NOMO-1 (cell line): ENCODE measurements around the gene ATP5MC3.
A peak's percentile ranks its signal among the peaks of the same experiment; 100 is the strongest.

ENCODE experiments used
- DNase-seq, 2 experiments: peaks; one replicate each; lab custom pipeline; 2025; ENCODE audit not compliant: unreplicated experiment in 2 of 2; lab: John Stamatoyannopoulos, UW

ATP5MC3 gene

DNA sequence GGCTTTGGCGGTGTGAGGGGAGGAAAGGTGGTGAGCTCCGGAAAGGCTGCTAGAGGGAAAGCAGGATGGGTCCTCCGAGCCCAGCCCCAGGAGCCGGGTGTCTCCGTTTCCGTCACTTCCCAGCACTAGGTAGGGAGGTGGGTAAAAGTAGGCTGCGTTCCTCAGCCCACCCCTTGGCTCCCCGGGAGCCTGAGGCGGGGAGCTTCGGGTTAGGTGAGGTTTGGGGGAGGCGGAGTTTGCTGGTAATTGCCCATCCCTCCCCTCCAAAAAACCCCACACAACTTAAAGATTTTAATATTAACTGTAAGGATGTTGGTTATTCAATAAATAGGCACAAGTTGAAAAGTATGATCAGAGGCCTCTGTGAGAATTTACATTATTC is 13.0 kb downstream of the ATP5MC3 start:
- DNase-seq: peak in 1 of 2 experiments; percentile 58

DNA sequence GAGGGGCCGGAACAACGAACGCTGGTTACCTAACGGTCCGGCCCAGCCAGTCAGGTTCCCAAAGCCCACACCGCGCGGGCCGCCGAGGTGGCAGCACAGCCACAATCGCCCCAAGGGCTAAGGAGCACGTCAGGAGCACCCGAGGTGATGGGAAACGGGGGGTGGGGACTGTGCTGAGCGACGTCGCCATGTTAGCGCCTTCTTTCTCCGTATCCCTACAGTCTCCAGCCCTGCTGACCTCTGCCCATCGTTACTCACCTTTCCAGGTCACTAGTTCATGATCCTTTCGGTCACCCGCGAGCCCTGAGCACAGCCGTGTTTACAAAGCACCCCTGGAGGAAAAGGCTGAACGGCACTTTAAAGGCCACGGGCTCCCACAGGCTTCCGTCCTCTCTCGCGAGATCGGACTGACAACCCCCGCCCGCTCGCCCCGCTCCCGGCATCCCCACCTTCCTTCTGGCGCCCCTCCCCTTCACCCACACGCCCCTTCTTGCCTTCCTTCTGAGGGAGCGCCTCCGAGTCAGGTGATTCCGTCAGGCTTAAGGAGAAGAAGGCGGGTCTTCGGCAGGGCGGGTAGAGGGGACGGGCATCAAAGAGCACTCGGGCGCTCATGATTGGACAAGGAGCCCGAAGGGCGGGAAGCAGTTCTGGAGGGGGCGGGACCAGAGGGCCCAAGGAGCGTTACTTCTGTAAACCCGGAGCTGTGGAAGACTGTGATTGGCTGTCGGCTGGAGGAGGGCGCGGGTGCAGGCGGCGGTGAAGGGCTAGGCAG is 13.5 kb downstream of the ATP5MC3 start, which contains the start of gene ATF2:
ATF2 (minus strand) TSS at position 412 of the 772 bp plus-strand sequence. CDS start 31,760 bp downstream, outside the sequence.
- peak; percentile 99 for DNase-seq

DNA sequence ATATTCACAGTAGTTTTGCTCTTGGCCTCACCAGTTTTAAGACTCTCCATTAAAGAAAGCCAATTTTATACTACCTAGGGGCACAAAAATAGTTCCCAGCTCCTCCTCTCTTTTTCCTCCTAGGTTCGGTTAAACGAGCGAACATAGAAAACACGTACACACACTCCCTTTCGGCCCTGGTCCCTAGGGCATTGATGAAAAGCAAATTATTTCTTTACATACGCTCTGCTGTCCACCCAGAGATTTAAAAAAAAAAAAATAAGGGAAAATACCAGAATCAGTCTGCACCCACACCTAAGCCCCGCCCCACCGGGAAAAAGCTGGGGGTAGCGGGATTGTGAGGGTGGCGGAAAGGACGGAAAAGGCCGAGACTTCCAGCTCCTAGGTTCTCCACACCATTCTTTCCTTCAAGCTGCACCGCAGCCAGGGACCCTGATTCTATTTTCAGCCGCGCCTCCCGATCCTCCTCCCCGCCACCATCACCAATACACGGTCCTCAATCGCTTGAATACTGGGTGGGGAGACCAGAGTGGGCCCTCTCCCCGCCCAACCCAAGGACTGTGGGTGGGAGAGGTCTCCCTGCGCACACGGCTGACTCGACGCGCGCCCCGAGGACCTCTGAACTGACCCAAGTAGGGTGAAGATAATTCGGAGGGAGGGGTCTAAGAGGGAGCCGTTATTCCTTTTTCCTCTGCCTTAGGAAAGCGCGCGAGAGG is 14.3 kb downstream of the ATP5MC3 start:
- peak in 1 of 2 experiments; percentile 43 for DNase-seq

DNA sequence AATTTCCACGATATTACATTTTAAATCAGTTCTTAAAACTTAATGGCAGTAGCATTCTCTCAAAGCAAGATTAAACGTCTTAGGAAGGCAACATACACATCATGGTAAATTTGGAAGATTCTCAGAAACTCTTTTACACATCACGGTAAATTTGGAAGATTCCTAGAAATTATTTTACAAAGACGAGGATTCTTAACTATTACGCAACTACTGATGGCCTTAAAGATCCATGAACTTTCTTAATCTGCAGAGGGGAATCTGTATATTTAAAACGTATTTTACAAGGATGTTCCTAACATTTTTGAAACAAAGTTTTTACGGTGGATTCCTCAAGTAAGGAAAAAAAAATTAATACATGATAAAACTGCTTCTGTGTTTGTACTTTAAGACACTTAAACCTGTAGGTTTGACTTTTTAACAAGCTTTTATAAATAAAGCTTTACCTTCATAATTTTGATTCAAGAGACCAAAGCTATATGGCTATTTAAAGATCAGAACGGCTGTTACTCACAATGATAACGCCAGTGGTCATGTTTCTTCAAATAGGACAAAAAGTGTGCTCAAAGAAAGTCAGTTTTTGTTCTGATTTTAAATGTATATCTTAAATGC is 15.2 kb downstream of the ATP5MC3 start:
- no peak for DNase-seq

DNA sequence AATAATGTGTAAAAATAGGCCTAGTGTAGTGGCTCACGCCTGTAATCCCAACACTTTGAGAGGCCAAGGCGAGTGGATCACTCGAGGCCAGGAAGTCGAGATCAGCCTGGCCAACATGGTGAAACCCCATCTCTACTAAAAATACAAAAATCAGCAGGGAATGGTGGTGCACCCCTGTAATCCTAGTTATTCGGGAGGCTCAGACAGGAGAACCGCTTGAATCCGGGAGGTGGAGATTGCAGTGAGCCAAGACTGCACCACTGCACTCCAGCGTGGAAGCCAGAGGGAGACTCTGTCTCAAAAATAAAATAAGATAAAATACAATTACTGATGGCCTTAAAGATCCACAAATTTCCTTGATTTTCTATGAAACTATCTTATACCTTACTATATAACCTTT is 17.3 kb downstream of the ATP5MC3 start:
- DNase-seq: no peak

DNA sequence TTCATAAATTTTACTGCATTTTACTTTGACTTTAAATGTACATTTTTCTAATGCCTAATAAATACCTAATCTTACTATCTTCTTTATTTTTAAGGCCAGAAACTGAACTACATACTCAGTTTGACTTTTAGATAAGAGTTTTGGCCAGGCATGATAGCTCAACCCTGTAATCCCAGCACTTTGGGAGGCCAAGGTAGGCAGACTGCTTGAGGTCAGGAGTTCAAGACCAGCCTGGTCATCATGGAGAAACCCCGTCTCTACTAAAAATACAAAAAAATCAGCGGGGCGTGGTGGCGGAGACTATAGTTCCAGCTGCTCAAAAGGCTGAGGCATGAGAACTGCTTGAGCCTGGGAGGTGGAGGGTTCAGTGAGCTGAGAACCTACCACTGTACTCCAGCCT is 22.6 kb downstream of the ATP5MC3 start:
- DNase-seq: no peak

DNA sequence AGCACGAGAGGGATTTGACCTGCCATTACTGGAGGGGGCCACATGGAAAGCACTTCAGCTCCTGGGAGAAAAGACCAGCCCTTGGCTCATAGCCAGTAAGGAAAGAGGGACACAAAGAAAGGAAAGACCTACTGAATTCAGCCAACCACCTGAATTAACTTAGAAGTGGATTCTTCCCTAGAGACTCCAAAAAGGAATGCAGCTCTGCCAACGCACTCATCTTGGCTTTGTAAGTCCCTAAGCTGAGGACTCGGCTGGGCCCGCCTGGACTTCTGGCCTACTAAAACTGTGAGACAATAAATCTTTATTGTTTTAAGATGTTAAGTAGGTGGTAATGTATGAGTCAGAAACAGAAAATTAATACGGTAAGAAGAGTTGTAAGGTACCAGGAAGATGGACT is 25.0 kb downstream of the ATP5MC3 start:
- DNase-seq: no peak

DNA sequence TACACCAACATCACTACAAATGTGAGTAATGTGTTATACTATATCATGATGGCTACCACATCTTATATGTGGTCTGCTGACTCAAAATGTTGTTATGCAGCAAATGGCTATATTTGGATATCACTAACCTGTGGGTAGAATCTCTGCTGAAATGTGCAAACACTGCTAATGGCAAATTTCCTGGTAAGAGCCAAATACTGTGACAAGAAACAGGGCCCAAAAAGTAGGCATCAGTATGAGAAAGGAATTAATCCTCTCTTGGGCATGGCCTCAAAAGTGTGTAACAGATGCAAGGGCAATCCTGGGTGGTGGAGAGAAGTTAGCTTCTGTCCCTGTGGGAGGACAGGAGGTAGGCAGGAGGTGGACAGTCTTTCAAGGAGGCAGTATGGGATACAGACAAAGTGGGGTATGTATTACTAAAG is 26.8 kb downstream of the ATP5MC3 start:
- no peak for DNase-seq

DNA sequence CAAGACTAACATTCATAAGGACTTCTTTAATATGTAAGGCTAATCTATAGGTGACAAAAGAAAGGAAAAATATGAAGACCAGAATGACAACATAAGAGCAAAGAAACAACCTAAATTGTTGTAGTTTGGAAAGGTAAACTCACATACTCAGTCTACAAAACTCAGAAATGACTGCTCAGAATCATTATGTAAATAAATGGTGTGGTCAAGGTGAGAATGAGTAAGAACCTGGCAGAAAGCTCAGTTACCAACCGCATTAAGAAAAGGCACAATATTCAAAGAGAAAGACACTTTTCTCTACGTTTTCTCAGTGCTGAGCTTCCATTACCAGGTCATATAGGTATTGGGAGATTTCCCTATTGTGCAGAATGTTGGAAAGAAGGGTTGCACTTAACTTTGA is 29.3 kb downstream of the ATP5MC3 start:
- no peak for DNase-seq

DNA sequence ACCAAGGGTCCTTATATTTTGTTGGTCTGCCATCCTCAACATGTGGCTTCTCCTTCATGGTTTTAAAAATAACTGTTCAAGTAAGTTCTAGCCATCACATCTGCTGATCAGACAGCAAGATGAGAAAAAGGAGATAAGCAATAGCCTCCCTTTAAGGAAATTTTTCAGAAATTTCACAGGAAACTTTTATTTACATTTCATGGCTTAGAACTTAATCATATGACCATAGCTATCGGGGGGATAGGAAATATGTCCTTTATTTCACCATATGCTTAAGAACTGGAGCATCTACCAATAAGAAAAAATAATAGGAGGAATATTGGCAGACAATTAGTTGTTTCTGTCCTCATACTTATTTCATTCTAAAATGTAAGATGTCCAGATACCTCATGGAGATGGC is 29.7 kb downstream of the ATP5MC3 start:
- no peak for DNase-seq

DNA sequence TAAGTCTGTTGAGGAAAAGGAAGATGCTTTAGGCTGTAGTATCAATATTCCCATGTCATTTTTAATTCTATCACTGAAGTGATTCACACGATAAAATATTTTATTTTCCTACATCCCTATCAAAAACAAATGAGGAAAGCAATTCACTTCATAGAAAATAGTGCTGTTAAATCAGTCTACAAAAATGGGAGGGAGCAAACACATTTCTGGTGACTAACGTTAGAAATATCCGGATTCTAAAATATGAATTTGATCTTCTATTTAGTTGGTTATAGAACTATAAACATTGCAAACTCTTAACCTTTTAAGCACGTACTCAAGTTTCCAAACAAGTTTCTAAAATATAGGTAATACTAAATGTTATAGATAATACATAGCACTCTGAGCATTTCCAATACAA is 34.3 kb downstream of the ATP5MC3 start:
- no peak for DNase-seq

DNA sequence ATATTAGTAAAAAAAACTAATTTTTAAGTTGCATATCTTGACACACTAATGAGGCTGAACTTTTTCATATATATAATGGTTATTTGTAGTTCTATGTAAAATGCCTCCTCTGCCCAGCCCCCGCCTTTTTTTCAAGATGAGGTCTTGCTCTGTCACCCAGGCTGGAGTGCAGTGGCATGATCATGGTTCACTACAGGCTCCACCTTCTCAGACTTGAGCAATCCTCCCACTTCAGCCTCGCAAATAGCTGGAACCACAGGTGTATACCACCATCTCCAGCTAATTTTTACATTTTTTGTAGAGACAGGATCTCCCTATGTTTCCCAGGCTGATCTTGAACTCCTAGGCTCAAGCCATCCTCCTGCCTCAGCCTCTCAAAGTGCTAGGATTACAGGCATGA is 37.8 kb downstream of the ATP5MC3 start:
- no peak for DNase-seq

DNA sequence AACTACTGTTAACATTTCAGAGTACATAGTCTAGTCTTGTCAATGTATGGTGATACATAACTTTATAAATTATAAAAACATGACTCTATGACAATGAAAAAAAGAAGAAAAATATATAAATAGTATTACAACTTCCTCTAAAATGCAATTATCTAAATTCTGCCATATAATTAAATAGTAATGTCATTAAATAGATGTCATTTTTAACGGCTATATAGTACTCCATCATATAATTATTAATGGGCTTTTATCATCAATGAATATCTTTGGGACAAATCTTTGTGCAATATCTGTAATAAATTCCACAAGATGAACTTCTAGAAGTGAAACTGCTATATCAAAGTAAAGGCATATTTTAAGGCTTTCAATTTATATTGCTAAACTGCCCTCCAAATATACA is 38.3 kb downstream of the ATP5MC3 start:
- DNase-seq: no peak

DNA sequence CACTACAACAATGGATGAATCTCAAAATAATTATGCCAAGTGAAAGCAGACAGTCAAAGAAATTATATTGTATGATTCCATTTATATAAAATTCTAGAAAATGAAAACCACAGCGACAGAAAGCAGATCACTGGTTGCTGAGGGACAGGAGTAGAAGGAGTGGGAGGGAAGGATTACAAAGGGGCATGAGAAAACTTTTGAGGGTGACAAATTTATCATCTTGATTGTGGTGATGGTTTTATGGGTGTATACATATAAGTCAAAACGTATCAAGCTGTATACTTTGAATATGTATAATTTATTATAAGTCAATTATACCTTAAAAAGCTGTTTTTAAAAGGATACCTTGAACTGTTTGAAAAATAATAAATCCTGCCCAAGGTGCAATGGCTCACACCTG is 41.2 kb downstream of the ATP5MC3 start:
- no peak for DNase-seq

DNA sequence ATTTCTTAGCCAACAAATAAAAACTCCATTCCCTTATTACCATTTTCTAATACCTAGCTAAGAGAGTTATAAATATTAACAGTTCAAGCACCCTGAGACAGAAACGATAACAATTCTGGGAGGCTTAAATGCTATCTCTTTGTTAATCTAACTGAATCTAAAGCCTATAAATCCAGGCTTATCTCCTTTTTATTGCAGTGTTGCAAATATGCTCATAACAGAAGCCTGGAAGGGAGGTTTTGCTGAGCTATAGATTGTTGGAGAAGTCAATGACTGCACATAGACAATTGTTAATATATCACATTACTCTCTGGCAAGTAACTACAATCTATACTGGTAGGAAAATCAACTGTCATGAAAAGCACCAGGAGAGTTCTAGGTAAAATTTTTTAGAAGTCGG is 43.7 kb downstream of the ATP5MC3 start:
- DNase-seq: no peak

DNA sequence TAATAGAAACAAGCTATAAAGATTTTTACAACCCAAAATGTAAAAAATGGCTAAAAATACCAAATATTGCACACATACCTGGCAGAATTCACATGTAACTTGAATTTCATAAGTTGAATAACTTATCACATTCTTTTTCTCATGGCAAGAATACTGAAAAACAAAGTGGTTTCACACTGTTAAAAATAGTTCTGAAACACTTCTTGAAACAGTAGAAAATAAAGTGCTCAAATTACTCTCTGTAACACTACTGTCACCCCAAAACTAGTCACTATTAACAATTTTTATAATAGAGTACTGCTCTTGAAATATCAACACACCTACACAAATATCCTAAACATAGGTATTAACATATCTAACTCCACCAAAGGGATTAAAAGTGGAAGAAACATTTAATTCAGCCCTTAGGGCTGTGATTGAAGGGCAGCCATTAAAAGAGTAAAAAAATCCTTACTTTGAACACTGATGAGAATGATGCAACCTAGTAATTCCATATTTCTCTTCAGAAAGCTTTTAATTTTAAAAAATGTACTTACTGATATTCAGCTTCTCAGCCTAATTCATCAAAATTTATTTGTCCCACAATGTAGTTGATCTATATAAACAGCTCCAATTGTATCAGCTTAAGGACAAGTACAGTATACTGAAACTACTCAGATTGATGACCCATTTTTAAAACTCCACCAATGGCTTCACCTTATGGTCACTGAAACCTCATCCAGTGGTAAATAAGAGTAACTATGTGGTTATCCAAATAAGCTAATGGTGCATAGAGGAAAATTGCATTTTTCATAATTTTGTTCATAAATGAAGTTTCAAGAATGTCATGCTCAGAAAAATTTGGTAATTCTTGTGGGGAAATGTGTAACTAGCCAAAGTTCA is 44.9 kb downstream of the ATP5MC3 start:
- no peak for DNase-seq

DNA sequence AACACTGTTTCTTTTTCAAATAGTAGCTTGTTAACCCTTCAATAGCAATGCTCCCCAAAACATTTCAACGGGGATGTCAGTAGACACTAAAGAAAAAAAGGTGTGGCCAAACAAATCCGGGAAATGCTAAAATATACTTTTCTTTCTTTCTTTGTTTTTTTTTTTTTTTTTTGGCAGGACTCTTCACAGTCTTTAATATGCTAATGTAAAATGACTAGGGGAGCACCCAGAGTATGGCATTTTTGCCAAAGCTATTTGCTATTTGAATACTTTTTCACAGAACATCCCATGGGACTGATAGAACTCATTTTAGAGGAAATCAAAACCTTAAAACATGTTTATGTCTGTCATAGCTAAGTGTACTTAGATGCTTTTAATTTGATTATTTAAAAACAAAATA is 45.6 kb downstream of the ATP5MC3 start:
- DNase-seq: no peak

DNA sequence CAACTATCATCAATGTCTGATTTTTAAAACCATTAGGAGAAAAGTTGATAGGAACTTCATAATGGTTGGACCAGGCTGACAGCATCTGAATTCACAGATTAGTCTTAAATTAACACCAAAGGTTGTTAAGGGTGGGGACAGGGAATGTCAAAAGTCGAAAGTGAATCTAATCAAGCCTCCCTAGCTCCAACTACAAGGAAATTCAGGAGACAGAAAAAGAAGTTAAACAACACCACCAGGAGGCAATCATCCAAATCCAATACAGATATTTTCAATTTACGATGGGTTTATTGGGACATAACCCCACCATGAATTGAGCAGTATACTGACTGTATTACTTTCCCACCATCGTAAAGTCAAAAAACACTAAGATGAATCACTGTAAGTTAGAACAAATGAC is 46.3 kb downstream of the ATP5MC3 start:
- DNase-seq: no peak

DNA sequence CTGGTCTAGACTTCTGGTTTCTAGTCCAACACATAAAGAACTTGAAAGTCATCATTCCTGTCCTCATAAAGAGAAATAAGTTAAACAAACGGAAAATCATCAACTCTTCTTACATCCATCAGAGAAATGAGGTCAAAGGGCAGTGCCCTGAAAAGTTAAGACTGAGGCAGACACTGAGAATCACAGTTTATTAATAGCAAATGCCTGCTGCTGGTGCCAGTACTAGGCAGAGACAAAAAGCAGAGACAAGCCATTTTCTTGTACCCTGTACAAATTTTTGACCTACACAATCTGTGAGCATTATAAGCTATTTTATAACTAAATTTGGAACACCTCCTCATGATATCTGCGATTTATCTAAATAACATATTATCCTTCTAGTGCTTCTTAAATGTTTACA is 50.3 kb downstream of the ATP5MC3 start:
- no peak for DNase-seq

DNA sequence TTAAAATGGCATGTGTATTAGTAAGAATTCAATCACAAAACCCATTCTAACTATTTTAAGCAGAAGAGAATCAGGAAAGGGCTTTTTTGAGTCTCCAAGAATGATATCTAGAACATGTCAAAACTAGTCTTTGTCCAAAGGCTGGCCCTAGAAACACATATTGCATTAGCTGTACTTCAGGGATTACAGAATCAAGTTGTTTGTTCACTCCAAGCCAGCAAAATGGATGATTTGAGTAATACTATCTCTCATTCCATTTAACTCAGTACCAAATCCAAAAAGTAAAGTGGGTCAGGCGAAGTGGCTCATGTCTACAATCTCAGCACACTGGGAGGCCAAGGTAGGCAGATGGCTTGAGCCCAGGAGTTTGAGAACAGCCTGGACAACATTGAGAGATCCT is 54.8 kb downstream of the ATP5MC3 start:
- DNase-seq: no peak
